ENCODE measurements around the gene CDIP1.

CDIP1 gene

DNA sequence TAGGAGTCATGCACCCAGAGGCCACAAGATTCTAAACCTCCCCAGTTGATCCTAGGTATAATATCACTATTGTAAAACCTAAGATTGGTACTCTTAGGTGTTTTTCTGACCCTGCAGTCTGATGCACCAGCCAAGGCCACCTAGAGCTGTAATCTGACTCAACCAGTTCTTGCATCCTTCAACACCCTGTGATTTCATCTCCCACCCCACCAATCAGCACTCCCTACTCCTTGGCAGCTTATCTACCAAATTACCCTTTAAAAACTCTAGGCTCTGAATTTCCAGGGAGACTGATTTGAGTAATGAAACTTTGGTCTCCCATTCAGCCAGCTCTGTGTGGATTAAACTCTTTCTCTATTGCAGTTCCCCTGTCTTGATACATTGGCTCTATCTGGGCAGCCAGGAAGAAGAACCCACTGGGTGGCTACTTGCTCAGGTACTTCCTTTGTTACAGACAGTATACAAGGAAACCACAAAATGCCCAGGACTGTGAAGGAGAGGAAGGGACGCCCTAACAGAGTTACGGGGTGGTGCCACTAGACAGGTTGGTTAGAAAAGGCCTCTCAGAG lies 1.2 kb upstream of the CDIP1 start:
- no peak for DNase-seq (ENCODE audit: low read depth)

DNA sequence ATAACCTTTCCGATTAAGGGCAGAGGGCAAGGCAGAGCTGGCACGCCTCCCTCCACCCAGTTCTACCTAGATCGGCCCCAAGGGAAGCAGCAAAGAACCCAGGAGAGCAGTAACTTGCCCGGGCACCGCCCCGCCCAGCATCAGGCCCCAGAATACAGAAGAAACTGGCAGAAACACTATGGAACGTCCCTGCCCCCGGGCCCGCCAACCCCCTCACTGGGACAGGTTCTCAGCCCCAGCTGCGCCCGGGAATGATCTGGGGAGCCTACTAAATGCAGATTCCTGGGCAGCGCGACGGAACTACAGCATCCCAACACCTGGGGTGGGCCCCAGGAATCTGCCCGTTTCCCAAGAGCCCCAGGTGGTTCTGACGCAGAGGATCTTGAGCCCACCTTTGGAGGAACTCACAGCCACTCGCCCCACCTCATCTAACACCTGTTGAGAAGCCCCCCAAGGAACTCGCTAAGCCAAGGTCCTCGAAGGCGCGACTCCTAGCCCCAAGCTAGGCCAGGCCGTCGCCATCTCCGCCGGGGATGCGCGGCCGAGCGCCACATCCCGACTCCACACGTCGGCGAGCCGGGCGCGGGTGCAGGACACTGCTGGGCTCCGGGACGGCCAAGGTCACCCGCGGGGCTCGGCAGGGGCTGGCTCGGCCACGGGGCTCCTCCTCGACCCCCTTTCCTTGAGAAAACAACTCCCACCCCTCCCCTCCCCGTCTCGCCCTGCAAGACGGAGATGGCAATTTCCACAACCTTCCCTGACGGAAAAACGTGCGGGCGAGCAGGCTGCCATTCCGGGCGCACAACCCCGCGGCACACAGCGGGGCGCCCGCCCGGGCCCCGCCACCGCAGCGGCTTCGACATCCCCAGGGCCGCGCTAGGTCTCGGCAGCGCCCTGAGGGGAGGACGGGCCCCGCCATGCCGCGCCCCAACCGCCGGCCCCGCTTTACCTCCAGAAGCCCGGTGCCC lies 913 bp downstream of the CDIP1 start:
- no peak for DNase-seq (ENCODE audit: low read depth)

DNA sequence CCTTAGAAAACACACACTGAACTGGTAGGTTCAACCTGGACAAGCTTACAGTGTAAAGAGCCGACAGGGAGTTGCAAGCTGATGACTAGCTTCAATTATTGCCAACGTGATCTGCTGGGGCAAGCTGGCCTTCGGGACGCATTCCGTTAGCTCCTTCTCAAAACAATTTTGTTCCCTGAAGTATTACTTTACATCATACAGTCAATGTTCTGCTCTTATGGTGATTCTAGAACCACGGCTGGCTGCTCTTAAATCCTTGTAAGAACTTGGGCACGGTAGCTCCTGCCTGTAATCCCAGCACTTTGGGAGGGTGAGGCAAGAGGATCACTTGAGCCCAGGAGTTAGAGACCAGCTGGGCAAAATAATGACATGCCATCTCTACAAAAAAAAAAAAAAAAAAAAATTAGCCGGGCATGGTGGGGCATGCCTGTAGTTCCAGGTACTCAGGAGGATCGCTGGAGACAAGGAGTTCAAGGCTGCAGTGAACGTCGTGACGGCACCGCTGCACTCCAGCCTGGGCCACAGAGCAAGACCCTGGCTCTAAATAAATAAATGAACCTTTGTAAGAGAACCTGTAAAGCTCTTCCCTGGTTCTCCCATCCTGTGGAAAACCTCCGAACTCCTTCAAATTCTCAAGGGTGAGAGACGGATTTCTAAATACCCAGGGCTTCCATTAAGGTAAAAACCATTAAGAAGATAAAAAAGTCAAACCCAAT lies 2.0 kb downstream of the CDIP1 start:
- DNase-seq (ENCODE audit: low read depth) = no peak

DNA sequence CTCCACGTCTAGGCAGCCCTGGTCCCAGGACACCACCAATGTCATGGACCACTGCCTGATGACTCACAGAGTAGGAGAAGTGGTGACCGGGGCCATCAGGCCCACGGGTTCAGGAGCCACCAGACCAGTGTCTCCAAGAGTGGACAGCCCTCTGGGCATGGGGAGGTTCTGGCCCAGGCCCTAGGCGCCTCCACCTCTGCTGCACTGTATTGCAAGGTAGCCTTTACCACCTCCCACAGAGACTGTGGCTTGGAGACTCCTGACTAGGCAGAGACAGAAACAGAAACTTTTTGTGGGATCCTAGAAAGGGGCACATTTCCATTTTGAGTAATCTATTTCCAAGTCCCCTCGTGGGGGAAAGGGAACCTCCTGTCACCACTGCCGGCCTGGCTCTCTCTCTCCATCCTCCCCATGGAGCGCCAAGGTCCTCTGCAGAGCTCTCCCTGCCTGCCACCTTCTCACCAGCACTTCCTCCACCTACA lies 2.9 kb downstream of the CDIP1 start:
- DNase-seq (ENCODE audit: low read depth) = no peak

DNA sequence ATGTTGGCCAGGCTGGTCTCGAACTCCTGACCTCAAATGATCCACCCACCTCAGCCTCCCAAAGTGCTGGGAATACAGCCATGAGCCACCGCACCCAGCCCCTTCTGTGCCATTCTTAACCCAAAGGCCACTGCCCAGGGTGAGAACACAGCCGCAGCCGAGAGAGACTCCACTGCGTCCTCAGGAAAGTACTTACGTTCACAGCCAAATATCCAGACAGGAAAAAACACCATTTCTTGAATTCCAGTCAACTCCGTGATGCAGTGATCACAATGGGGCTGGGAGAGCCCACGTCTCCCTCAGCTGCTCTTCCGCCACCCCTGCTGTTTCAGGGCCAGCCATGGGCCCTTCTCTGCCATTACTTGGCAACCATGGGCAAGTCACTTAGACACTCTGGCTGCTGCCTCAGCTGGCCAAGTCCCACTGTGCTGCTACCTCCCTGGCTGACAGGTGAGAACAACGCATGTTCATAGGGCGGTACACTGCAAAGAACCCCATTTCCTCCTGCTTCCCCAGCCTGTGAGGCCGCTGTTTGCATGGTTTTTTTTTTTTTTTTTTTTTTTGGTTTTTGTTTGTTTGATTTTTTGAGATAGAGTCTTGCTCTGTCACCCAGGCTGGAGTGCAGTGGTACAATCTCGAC lies 4.3 kb downstream of the CDIP1 start:
- no peak for DNase-seq (ENCODE audit: low read depth)

DNA sequence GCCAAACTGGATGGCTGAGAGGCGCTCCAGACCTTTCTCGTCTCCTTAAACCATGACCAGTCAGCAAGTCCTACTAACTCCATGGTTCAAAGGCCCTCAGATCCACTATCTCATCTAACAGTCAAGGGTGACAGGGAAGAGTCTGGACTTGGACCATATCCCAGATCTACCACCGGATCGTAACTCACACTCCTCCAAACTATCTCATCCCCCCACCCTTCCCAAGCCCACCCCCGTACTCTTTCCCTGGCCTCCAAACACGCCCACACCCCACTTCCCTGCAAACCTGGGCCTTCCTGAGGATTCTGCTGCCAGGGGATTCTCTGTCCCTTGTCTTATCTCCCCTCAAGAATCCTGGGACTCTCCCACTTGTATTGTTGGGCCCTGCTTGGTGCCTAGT lies 5.1 kb downstream of the CDIP1 start:
- no peak for DNase-seq (ENCODE audit: low read depth)

DNA sequence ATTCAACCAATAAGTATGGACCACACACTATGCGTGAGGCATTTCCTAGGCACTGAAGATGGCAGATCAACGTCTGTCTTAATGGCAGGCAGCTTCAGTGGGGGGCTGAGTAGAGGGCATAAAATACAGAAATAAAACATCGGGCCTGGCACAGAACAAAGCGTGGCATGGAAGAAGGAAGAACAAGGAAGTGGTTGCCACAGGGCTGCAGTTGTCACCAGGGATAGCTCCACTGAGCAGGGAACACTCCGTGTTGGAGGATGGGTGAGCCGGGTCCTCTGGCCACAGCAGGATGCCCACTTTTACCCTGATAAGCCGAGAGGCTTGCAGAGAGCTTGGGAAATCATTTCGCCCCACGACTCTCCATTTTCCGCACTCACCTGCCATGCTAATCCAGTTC lies 6.3 kb downstream of the CDIP1 start:
- DNase-seq (ENCODE audit: low read depth) = no peak

DNA sequence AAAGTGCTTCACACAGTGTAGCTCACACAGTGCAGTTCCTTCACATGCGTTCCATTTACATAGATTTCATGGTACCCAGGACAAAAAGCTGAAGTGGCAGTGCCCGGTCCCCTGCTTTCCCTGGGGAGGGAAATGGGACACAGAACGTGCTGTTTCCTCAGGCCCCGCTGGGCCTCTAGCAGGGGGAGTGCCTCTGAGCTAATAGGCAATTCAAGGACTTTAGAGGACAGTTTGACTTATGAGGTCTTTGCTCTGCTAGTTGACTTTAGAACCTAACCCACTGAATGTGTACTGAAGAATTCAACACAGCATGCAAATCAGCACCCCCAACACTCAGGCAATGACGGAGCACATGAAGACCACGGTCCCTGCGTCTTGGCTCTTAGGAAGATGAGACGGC lies 6.8 kb downstream of the CDIP1 start:
- no peak for DNase-seq (ENCODE audit: low read depth)

DNA sequence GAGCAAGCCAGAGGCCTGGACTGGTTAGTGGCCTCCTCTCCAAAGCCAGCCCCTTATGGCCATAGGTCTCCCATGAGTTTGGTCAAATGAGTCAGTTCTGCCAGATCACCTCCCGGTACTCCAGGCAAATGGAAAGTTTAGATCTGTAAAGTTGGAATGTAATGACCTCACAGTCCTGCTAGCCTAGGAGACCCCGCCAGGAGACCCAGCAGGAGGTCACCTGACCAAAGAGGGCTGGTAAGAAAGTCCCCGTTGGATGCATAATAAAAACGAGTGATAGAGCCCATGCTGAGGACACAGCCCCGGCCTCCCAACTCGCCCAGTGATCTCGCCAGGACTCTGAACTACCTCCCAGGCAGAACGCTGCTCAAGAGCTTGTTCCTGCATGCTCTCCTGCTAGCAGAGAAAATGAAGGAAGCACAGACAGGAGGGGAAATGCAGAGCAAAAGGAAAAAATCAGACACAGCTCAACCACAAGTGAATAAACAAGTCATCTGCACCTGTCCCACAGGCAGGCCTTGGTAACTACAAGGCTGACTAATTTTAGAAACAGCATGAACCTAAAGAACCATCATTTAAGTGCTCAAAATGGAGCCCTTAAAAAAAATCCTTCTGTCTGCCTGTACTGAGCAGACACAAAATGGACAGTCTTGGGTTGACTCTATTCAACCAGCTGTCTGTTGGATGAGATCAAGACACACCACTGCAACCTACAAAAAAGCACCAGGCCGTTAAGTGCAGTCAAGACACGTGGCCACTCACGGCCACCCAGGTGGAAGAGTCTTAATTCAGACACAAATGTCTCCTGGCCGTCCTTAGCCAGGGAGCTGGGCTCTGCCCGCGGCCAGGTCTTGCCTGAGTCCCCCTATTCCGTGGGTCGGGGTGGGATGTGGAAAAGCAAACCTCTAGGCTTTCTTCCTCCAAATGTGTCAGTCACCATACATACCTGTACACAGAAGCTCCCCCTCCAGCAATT lies 9.2 kb downstream of the CDIP1 start:
- DNase-seq (ENCODE audit: low read depth) = no peak

DNA sequence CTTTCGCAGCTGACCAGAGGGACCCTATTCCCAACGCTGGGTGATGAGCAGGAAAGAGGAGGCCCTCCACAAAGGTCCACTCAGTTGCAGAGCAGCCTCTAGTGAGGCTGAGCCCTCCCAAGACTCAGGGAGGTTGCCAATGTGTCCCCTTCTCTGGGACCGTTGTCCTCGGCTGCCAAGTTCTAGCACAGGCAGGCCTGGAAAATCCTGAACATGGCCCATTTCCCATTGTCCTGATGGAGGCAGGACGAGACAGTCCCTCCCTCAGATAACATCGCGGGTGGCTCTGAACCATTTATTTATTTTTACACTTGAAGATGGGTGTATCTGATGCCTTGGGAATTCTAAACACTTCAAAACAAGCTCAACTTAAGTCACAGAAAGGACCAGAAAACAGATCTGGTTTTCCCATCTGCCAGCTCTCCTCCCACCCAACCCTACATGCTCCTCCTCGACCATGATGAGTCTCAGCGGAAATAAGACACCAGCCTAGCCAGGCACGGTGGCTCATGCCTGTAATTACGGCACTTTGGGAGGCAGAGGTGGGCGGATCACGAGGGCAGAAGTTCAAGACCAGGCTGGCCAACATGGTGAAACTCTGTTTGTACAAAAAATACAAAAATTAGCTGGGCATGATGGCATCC lies 12.8 kb downstream of the CDIP1 start:
- DNase-seq (ENCODE audit: low read depth) = no peak

DNA sequence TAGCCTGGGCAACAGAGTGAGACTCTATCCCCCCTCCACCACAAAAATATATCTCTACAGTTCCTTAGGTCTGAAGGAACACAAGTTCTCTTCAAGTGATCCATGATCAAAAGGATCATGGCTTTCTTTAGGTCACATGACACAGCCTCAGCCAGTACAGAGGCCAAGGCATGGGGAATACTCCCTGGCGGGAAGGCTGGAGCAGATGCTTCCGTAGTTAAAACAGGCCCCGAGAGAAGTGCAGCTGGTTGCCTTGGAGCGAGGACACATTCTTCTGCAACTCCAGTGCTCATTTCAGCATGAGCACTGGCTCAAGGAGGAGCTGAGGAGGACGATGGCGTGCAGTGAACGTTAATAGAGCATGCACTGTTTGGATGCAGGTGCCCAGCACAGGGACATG lies 13.5 kb downstream of the CDIP1 start:
- no peak for DNase-seq (ENCODE audit: low read depth)

DNA sequence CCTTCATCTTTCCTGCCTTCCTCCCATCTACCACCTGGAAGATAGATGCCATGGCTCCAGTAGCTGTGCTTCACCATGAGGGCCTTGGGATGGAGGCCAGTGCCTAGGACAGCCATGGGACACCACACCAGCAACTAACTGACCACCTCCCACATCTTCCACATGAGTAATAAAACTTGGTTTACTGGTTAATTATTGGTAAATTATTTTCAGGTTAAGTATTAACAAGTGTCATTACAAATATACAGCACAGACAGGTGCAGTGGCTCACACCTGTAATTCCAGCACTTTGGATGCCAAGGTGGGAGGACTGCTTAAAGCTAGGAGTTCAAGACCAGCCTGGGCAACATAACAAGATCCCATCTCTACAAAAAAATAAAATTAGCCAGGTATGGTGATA lies 14.0 kb downstream of the CDIP1 start:
- no peak for DNase-seq (ENCODE audit: low read depth)

DNA sequence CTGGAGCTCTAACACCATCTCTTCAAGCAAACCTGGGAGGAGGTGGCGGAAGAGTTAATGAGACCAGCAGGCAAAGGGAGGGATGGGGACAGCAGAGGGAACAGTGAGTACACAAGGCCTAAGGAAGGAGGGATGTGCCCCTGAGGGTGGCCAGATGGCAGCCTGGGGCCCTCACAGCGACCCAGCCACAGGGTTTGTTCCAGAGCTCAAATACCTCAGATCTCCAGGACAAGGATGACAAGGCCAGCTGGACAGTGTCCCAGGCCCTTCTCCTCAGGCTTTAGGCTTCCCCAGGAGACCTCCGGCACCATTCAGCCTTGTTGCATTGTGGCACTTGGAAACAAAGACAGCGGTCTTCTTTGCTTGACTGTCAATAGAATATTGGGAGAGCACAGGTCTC lies 14.9 kb downstream of the CDIP1 start:
- no peak for DNase-seq (ENCODE audit: low read depth)

DNA sequence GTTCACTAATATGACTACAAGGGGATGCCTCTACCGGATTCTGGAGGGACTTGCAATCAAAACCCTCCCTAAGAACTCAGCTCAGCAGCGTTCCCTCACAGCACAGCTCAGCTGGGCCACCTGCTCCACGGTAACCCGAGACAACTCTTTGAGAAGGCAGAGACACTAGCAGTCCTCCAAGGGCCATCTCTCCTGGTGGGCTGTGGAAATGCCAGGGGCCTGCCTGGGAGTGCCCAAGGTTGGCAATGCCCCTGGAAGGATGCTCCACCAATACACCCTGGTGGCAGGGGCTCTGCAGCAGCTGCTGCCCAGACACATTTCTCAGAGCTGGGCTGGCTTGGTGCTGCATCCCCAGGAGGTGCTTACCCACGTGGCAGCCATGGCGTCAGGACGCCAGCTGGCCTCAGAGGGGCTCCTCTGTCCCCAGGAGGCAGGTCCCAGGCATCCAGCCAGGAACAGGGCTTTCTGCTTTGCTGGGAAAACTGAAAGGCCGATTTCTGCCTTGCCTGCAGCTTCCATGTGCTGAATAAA lies 16.5 kb downstream of the CDIP1 start:
- DNase-seq (ENCODE audit: low read depth) = no peak

DNA sequence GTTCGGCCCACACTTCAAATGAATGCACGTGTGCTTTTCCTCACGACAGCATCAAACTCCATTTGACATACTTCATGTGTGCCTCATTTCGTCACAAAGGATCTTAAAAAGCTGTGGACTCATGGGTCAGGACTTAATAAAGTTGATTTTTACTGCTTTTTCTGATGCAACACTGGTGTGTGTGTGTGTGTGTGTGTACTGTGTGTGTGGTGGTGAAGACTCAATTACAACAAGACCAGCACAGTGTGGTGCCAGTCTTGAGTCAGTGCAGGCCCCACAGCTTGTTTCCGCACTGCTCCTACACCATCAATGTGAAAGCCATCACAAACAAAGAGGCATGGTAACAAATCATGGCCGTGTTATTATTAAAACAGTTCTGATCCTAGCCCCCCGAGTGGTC lies 17.7 kb downstream of the CDIP1 start:
- no peak for DNase-seq (ENCODE audit: low read depth)

DNA sequence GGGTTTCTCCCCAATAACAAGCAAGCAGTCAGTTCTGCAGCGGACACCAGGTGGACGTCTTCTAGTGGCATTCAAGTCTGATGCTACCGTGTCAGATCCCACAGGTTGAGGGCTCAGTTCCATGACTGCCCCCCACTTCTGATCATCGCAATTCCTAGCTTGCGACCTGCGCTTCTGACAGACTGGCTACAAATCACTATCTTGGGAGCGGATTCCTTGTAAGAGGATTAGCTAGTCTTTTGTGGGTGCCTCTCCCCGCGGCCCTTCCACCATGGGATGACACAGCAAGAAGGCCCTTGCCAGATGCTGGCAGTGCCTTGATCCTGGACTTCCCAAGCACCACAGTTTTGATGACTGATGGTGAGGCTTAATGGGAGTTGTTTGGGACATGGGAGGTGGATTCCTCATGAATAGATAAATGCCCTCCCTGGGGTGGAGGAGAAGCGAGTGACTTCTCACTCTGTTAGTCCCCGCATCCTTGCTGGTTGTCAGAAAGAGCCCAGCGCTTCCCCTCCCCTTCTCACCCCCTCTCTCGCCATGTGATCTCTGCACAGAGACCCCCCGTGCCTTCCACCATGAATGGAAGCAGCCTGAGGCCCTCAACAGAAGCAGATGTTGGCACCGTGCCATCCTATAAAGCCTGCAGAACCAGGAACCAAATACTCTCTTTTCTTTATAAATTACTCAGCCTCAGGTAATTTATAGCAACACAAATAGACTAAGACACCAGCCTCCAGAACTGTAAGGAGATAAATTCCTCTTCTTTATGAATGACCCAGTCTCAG lies 19.1 kb downstream of the CDIP1 start:
- no peak for DNase-seq (ENCODE audit: low read depth)

DNA sequence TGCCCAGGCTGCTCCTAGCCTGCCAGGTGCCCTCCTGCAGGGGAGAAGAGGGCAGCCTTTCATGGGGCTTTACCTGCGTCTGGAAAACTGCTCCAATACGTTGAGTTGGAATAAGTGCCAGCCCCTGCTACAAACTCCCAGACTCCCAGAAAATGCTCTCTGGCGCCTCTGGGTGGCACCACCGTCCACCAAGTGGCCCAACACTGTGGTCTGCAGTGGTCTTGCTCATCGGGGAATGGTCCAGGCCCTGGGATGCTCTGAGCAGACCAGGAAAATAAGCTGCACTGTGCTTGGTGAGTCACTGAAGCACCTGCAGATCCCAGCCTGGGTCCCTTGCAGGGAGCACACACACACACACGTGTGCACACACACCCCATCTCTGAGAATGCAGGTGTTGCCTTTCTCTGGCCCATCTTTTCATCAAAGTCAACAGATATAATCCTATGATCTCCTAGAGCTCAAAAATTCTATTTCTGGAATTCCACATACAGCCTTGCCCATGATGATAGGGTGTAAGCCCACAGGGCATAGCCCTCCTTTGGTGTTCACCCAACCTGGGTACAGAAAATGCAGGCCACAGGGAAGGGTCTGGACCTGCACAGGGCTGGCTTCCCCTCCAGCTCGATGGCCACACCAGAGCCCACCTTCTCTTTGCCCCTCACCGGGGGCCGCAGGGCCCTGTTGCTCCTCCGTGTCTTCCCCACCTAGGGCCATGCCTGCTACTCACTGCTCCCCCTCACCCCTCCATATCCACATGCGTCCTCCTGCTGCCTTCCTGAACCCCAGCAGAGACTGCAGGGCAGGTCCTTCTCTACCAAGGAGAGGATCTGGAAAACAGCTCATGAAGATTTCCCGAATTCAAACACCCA lies 20.5 kb downstream of the CDIP1 start:
- DNase-seq (ENCODE audit: low read depth) = no peak

DNA sequence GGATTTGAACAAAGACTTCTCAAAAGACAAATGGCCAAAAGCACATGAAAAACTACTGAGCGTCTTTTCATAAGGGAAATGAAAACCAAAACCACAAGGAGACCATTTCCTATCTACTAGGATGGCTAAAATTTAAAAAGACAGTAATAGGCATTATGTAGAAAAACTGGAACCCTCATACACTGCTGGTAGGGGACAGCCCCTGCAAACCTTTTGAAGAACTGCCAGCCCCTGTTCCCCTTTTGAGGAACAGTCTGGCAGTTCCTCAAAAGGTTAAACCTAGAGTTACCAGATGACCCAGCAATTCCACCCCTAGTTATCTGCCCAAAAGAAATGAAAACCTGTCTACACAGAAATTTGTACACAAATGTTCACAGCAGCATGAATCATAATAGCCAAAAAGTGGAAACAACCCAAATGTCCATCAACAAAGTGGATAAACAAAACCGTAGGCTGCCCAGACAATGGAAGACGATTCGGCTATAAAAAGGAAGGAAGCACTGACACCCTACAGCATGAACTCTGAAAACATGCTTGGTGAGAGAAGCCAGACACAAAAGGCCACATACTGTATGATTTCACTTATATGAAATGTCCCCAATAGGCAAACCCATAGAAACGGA lies 22.9 kb downstream of the CDIP1 start:
- no peak for DNase-seq (ENCODE audit: low read depth)
